Activated CD8-positive, alpha-beta T cell treated with anti-CD3 and anti-CD28 coated beads for 36 hours (primary cell): ENCODE data around the gene ZNF785. TPM values are rescaled to one million over a fixed set of nuclear protein-coding genes. Genes with fewer than 3 reads are reported as not detected.

ENCODE experiments used
- ATAC-seq: fragments of 200-7000 bp; cut with Tn5 transposase; one replicate; pipeline ENCODE4 v1.10.0; 2021; ENCODE audit warnings: mild to moderate bottlenecking, moderate library complexity
- CTCF ChIA-PET: fragments of 350-600 bp; sonication (Branson Sonifier 250); formaldehyde crosslinking; loops from one replicate; lab custom pipeline; 2021; ENCODE audit warnings: antibody characterized with exemption; lab: Charles Lee
- POLR2A ChIA-PET: fragments of 350-600 bp; sonication (Branson Sonifier 250); formaldehyde crosslinking; loops from one replicate; lab custom pipeline; 2021; ENCODE audit warnings: antibody characterized with exemption; lab: Charles Lee
- DNase-seq: peaks from one replicate; pipeline ENCODE4 v3.0.0-alpha.2; 2020
- H3K27ac Mint-ChIP-seq: one replicate; pipeline ENCODE4 v1.8.0; 2021; ENCODE audit warnings: mild to moderate bottlenecking, mixed read lengths
- H3K27me3 Mint-ChIP-seq: one replicate; pipeline ENCODE4 v1.8.0; 2021; ENCODE audit warnings: mixed read lengths
- H3K36me3 Mint-ChIP-seq: one replicate; pipeline ENCODE4 v1.8.0; 2021; ENCODE audit warnings: low read depth, mixed read lengths
- H3K4me1 Mint-ChIP-seq: one replicate; pipeline ENCODE4 v1.8.0; 2021; ENCODE audit warnings: low read depth, mixed read lengths
- H3K4me3 Mint-ChIP-seq: one replicate; pipeline ENCODE4 v1.8.0; 2021; ENCODE audit warnings: mild to moderate bottlenecking, moderate library complexity, mixed read lengths
- H3K9me3 Mint-ChIP-seq: one replicate; pipeline ENCODE4 v1.8.0; 2021; ENCODE audit warnings: mixed read lengths
- CTCF ChIP-seq: fragments of 200-600 bp; IDR thresholded peaks from one replicate; pipeline ENCODE4 v1.8.0; 2022; ENCODE audit warnings: antibody characterized with exemption, mild to moderate bottlenecking
- intact Hi-C: fragments of 100-400 bp; cut with micrococcal nuclease; formaldehyde crosslinking; loops from one replicate; pipeline ENCODE4 v1.10.0; 2022
- total RNA-seq, 2 experiments: library from RNA; stranded (reverse); gene quantifications; one replicate each; pipeline ENCODE4 v1.2.3, GENCODE V29; 2021

ZNF785 gene
- total RNA-seq, 2 experiments from 2014 or later, result 8.8 to 10.3 TPM

DNA sequence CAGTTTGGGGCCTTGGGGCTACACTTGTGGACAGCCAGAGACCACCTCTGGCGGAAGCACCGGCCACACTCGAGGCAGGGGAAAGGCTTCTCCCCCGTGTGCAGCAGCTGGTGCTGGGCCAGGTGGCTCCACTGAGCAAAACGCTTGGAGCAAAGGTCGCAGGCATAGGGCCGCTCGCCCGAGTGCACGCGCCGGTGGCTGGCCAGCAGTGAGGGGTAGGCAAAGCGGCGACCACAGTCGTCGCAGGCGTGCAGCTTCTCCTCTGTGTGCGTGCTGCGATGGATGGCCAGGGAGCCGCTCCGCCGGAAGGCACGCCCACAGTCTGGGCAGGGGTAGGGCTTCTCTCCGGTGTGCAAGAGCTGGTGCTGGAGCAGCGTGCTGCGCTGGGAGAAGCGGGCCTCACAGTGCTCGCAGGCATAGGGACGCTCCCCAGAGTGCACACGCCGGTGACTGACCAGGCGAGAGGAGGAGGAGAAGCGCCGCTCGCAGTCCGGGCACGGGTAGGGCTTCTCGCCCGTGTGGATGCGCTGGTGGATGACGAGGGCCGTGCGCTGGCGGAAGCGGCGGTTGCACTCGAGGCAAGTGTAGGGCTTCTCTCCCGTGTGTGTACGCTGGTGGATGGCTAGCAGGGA is 18.9 kb upstream of the ZNF785 start:
- peaks cover 12% of the 10 kb centered on the region for H3K4me1 Mint-ChIP-seq
- POLR2A ChIA-PET, result interaction anchor here (1.1 to 1.3 kb wide), 2 partner anchors 18 to 20 kb away, joined by 3 to 4 read pairs; no protein-coding TSS in a partner anchor
- H3K27ac Mint-ChIP-seq, result no peak overlapping the region
- H3K4me3 Mint-ChIP-seq, result no peak overlapping the region
- CTCF ChIA-PET, result interaction anchor here (0.7 to 3.5 kb wide), 4 partner anchors 11 to 174 kb away, joined by 3 to 24 read pairs (median 8); partner anchors contain the start of gene DCTPP1
- ATAC-seq (no peak), DNase-seq (no peak)
- no peaks in the 10 kb centered on the region for H3K9me3 Mint-ChIP-seq
- H3K27me3 Mint-ChIP-seq, result no peaks in the 10 kb centered on the region
- no peak for TF ChIP-seq CTCF
- H3K36me3 Mint-ChIP-seq, result peaks cover 27% of the 10 kb centered on the region
- intact Hi-C loops, result no loop called here

DNA sequence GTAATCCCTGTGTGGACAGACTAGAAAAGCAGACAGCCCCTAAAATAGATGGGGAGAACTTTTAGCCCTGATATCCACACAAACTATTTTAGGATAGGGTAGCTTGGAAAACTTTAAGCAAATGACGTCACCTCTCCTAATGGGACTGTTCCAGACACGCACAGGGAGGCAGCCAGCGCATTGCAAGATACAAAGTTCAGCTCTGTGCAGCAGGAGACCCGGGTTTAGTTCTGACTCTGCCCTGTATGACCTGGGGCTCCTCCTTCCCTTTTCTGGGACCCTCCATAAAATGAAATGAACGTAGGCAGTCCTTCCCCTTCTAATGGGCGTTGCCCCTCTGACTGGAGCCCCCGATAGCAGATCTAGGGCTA is 18.4 kb upstream of the ZNF785 start:
- Mint-ChIP-seq H3K36me3 (peaks cover 27% of the 10 kb centered on the region), H3K4me1 (peaks cover 10% of the 10 kb centered on the region), H3K27me3 (no peaks in the 10 kb centered on the region), H3K27ac (no peak overlapping the region), H3K4me3 (no peak overlapping the region), H3K9me3 (no peaks in the 10 kb centered on the region)
- ChIA-PET CTCF (interaction anchor here (0.7 to 3.5 kb wide), 4 partner anchors 12 to 174 kb away, joined by 3 to 24 read pairs (median 4); partner anchors contain the start of gene DCTPP1), POLR2A (interaction anchor here (1.1 to 1.3 kb wide), 2 partner anchors 18 to 19 kb away, joined by 3 to 4 read pairs; no protein-coding TSS in a partner anchor)
- ATAC-seq (no peak), DNase-seq (no peak)
- intact Hi-C loops, result no loop called here
- TF ChIP-seq CTCF, result no peak

GRCh38 chr16:30602616-30603277 is 17.2 kb upstream of the ZNF785 start:
- ATAC-seq, result no peak
- H3K27ac Mint-ChIP-seq, result no peak overlapping the region
- CTCF ChIA-PET, result interaction anchor here (1.0 to 6.5 kb wide), 7 partner anchors 13 to 192 kb away, joined by 3 to 39 read pairs (median 4); partner anchors contain the start of genes DCTPP1 and ZNF747

DNA sequence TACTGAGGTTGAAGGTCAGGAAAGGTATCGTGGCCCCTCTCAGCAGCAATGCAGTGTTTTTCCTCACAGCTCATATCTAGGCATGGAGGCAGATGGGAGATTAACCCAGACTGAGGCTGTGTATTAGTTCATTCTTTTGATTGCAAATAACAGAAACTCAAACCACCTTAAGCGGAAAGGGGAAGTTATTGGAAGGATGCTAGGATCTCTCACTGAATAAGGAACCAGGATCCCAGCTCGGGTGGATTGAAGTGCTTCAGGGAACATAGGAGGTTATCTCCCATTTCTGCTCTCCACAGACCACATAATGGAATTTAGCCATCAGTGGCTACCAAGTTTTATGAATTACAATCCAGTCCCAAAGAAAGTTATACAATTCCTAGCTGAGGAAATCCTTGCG is 16.5 kb upstream of the ZNF785 start:
- intact Hi-C loops, result no loop called here
- H3K4me1 Mint-ChIP-seq, result peaks cover 4% of the 10 kb centered on the region
- no peak overlapping the region for H3K27ac Mint-ChIP-seq
- TF ChIP-seq CTCF, result no peak
- DNase-seq (no peak), ATAC-seq (no peak)
- POLR2A ChIA-PET, result interaction anchor here (0.6 to 1.4 kb wide), 4 partner anchors 17 to 172 kb away, joined by 3 to 4 read pairs (median 3); partner anchors contain the start of gene DCTPP1
- CTCF ChIA-PET, result interaction anchor here (1.0 to 6.5 kb wide), 7 partner anchors 14 to 191 kb away, joined by 3 to 39 read pairs (median 4); partner anchors contain the start of genes DCTPP1 and ZNF747
- no peaks in the 10 kb centered on the region for H3K9me3 Mint-ChIP-seq
- H3K4me3 Mint-ChIP-seq, result no peak overlapping the region
- H3K36me3 Mint-ChIP-seq, result peaks cover 20% of the 10 kb centered on the region
- no peaks in the 10 kb centered on the region for H3K27me3 Mint-ChIP-seq

More at GRCh38 chr16:30602616-30603277, 17.2 kb upstream of the ZNF785 start:
- no peak for TF ChIP-seq CTCF
- H3K36me3 Mint-ChIP-seq, result peaks cover 23% of the 10 kb centered on the region
- intact Hi-C loops, result no loop called here
- H3K9me3 Mint-ChIP-seq, result no peaks in the 10 kb centered on the region
- no peak for DNase-seq
- H3K4me1 Mint-ChIP-seq, result peaks cover 9% of the 10 kb centered on the region
- POLR2A ChIA-PET, result interaction anchor here (0.6 to 1.3 kb wide), 4 partner anchors 18 to 236 kb away, joined by 3 to 4 read pairs (median 4); no protein-coding TSS in a partner anchor
- no peak overlapping the region for H3K4me3 Mint-ChIP-seq
- no peaks in the 10 kb centered on the region for H3K27me3 Mint-ChIP-seq
